Loucy (cell line): ENCODE results near the gene SYT13.
A peak's percentile ranks its signal among the peaks of the same experiment; 100 is the strongest.

Experiments
- H2AFZ ChIP-seq: fragments of 200-600 bp; sonication (generic); 2 replicates; pipeline ENCODE4 v1.6.0; 2016; ENCODE audit warnings: antibody characterized with exemption, mild to moderate bottlenecking, low read length, moderate library complexity
- H3F3A ChIP-seq: fragments of 200-600 bp; 2 replicates; pipeline ENCODE4 v1.6.0; 2016; ENCODE audit warnings: antibody characterized with exemption, low read depth, mild to moderate bottlenecking
- H3K27me3 ChIP-seq: fragments of 200-600 bp; sonication (generic); 2 replicates; pipeline ENCODE4 v1.6.1; 2014; ENCODE audit warnings: low read length, mild to moderate bottlenecking; ENCODE audit not compliant: insufficient read depth, poor library complexity, severe bottlenecking
- H3K36me3 ChIP-seq: fragments of 200-600 bp; sonication (generic); 2 replicates; pipeline ENCODE4 v1.6.1; 2016; ENCODE audit warnings: low read length; ENCODE audit not compliant: insufficient read depth
- H3K4me1 ChIP-seq: fragments of 200-600 bp; sonication (generic); 2 replicates; pipeline ENCODE4 v1.5.1; 2014; ENCODE audit warnings: low read length, mild to moderate bottlenecking; ENCODE audit not compliant: insufficient read depth, poor library complexity, severe bottlenecking
- H3K4me2 ChIP-seq: fragments of 200-600 bp; sonication (generic); 2 replicates; pipeline ENCODE4 v1.6.0; 2014; ENCODE audit warnings: antibody characterized with exemption, low read length, low read depth, mild to moderate bottlenecking; ENCODE audit not compliant: poor library complexity, severe bottlenecking
- H3K4me3 ChIP-seq: fragments of 200-600 bp; sonication (generic); 2 replicates; pipeline ENCODE4 v1.5.1; 2014; ENCODE audit warnings: low read length, mild to moderate bottlenecking, mixed read lengths; ENCODE audit not compliant: poor library complexity, severe bottlenecking
- H3K79me2 ChIP-seq: fragments of 200-600 bp; sonication (generic); 2 replicates; pipeline ENCODE4 v1.6.1; 2014; ENCODE audit warnings: low read length; ENCODE audit not compliant: insufficient read depth
- H3K9ac ChIP-seq: fragments of 200-600 bp; sonication (generic); 2 replicates; pipeline ENCODE4 v1.6.0; 2014; ENCODE audit warnings: mild to moderate bottlenecking, low read depth, low read length, moderate library complexity; ENCODE audit not compliant: poor library complexity, severe bottlenecking
- H3K9me2 ChIP-seq: fragments of 200-600 bp; sonication (generic); replicated peaks from 2 replicates; pipeline ENCODE4 v1.6.1; 2016; ENCODE audit warnings: low read depth, low read length, mixed read lengths
- H3K9me3 ChIP-seq: fragments of 200-600 bp; sonication (generic); 2 replicates; pipeline ENCODE4 v1.6.1; 2014; ENCODE audit warnings: mild to moderate bottlenecking, antibody characterized with exemption, low read length, low read depth; ENCODE audit not compliant: insufficient read depth
- H4K20me1 ChIP-seq: fragments of 200-600 bp; sonication (generic); 2 replicates; pipeline ENCODE4 v1.6.0; 2014; ENCODE audit warnings: antibody characterized with exemption, low read length, mild to moderate bottlenecking; ENCODE audit not compliant: insufficient read depth, poor library complexity, severe bottlenecking
- EZH2phosphoT487 ChIP-seq: fragments of 200-600 bp; IDR thresholded peaks from 2 replicates; pipeline ENCODE4 v1.6.1; 2018; ENCODE audit warnings: antibody characterized with exemption, mild to moderate bottlenecking, moderate library complexity, borderline replicate concordance
- TF ChIP-seq, protein P1 (sequence below): fragments of 200-600 bp; sonication (generic); conservative IDR thresholded peaks from 2 replicates; pipeline ENCODE4 v1.5.1; 2014; ENCODE audit warnings: mild to moderate bottlenecking, antibody characterized with exemption, low read length

The SYT13 gene

GRCh38 chr11:45248501-45249011, 37.6 kb downstream of the SYT13 start:
- H4K20me1 ChIP-seq, result no peaks in the 10 kb centered on the region
- H3F3A ChIP-seq, result peaks cover 4% of the 10 kb centered on the region; the same call in 1 of the 2 replicates
- H2AFZ ChIP-seq, result no peak overlapping the region
- no peaks in the 10 kb centered on the region for H3K36me3 ChIP-seq
- H3K4me2 ChIP-seq, result peak overlapping the region; percentile 64
- no peaks in the 10 kb centered on the region for H3K27me3 ChIP-seq
- H3K4me3 ChIP-seq, result peak overlapping the region; percentile 42
- H3K9ac ChIP-seq, result peak overlapping the region; percentile 59
- no peaks in the 10 kb centered on the region for H3K9me3 ChIP-seq
- no peaks in the 10 kb centered on the region for H3K9me2 ChIP-seq
- no peak for TF ChIP-seq EZH2phosphoT487
- TF ChIP-seq, protein P1, sequence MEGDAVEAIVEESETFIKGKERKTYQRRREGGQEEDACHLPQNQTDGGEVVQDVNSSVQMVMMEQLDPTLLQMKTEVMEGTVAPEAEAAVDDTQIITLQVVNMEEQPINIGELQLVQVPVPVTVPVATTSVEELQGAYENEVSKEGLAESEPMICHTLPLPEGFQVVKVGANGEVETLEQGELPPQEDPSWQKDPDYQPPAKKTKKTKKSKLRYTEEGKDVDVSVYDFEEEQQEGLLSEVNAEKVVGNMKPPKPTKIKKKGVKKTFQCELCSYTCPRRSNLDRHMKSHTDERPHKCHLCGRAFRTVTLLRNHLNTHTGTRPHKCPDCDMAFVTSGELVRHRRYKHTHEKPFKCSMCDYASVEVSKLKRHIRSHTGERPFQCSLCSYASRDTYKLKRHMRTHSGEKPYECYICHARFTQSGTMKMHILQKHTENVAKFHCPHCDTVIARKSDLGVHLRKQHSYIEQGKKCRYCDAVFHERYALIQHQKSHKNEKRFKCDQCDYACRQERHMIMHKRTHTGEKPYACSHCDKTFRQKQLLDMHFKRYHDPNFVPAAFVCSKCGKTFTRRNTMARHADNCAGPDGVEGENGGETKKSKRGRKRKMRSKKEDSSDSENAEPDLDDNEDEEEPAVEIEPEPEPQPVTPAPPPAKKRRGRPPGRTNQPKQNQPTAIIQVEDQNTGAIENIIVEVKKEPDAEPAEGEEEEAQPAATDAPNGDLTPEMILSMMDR, result no peak
- H3K4me1 ChIP-seq, result peaks cover 49% of the 10 kb centered on the region
- no peaks in the 10 kb centered on the region for H3K79me2 ChIP-seq

DNA sequence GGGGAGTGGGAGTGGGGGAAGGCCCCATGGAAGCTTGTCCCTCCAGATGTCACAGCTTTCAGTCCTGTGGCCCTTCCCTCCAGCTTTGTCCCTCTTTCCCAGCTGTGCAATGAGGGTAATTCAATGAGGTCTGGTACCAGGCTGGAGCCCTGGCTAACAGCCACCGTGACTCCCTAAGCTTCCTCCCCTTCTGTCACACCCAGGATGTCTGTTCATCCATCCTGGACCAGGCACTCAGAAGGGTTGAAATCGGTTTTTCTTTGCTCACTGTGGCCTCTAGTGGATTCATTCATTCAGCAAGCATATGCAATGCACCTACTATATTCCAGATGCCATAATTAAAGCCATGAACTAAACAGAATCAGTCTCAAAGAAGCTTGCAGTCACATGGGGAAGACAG, 38.7 kb downstream of the SYT13 start:
- Histone ChIP-seq H3K4me2 (peak overlapping the region; percentile 64), H2AFZ (no peak overlapping the region), H3K4me3 (no peak overlapping the region), H3K79me2 (no peaks in the 10 kb centered on the region), H3K9me2 (no peaks in the 10 kb centered on the region), H3K27me3 (no peaks in the 10 kb centered on the region), H4K20me1 (no peaks in the 10 kb centered on the region), H3K9me3 (no peaks in the 10 kb centered on the region), H3K9ac (peak overlapping the region; percentile 24), H3F3A (peaks cover 4% of the 10 kb centered on the region; the same call in 1 of the 2 replicates), H3K36me3 (no peaks in the 10 kb centered on the region), H3K4me1 (peaks cover 52% of the 10 kb centered on the region)
- TF ChIP-seq, protein P1, result peak; percentile 48
- no peak for TF ChIP-seq EZH2phosphoT487

DNA sequence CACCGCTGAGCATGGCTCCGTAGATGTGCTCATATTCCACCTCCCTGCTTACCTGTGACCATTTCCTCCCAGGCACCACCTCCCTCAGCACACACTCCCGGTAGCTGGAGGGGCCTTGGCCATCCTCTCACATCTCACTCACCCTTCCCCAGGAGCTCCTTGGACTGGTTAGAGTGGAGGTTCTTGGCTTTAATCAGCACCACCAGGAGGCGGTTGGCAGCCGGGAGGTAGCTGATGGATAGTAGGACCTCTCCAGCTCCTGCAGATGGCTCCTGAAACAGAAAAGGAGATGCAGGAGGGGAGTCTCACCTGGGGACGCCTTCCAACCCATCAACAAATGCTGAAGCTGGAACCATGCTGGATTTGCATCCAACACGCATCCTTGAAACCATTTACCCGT, 39.9 kb downstream of the SYT13 start:
- H3K4me2 ChIP-seq, result no peak overlapping the region
- no peaks in the 10 kb centered on the region for H4K20me1 ChIP-seq
- no peaks in the 10 kb centered on the region for H3K27me3 ChIP-seq
- TF ChIP-seq, protein P1, result no peak
- no peak for TF ChIP-seq EZH2phosphoT487
- no peaks in the 10 kb centered on the region for H3K9me3 ChIP-seq
- no peaks in the 10 kb centered on the region for H3K36me3 ChIP-seq
- no peaks in the 10 kb centered on the region for H3K9me2 ChIP-seq
- peaks cover 52% of the 10 kb centered on the region for H3K4me1 ChIP-seq
- no peak overlapping the region for H3K9ac ChIP-seq
- no peak overlapping the region for H3K4me3 ChIP-seq
- H2AFZ ChIP-seq, result no peak overlapping the region
- no peaks in the 10 kb centered on the region for H3K79me2 ChIP-seq
- peaks cover 4% of the 10 kb centered on the region; the same call in 1 of the 2 replicates for H3F3A ChIP-seq
